NCI-H524 treated with DMSO at 0.1 percent for 48 hours (cell line): ENCODE measurements around the gene ADAM23.

Source experiments
- DNase-seq: peaks from one replicate; lab custom pipeline; 2025; lab: John Stamatoyannopoulos, UW

ADAM23 gene

DNA sequence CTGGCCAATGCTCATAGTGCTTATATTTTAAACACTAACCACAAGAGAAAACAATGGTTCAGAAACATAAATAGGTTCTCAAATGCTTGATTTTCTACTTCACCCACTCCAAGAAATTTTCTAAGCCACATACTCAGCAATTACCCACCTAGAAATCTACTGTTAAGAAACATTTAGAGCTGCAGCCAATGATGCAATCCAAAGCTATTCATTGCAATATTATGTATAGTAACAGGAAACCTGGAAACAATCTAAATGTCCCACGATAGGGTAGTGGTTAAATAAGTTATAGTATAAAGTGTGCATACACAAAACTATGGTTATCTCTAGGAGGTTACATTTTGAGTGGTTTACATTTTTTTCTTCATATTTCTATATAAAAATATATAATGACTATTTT is 204.7 kb downstream of the ADAM23 start:
- no peak for DNase-seq

DNA sequence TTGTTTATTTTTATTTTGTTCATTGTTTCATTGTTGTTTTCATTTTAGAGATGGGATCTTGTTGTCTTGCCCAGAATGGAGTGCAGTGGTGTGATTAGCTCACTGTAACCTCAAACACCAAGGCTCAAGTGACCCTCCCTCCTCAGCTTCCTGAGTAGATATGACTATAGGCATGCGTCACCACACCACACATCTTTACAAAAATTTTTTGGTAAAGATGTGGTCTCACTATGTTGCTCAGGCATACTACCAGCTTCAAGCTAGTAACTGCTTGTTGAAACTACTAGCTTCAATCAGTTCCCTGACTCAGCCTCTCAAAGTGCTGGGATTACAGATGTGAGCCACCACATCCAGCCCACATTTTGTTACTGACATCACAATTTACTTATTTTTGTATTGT is 213.8 kb downstream of the ADAM23 start:
- no peak for DNase-seq

DNA sequence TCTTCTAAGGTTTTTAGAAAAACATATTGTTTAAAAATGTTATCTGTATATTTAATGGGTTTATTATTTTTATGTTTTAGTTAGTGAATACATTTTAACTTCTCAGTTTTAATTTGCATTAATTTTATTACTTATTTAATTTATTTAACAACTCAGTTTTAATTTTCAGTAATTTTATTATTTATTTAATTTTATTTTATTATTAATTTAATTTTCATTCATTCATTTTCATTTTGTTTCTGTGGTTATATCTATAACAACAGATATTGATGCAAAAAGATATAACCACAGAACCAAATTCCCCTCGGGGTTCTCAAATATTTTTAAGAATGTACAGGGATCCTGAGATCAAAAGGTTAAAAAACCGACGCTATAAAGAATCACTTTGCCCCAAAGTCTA is 221.9 kb downstream of the ADAM23 start:
- no peak for DNase-seq
